Hepatic stellate cell (primary cell): ENCODE data around the gene MACROD1.

ENCODE experiments used
- DNase-seq: peaks from one replicate; pipeline ENCODE4 v3.0.0; 2011; ENCODE audit warnings: low spot score

MACROD1 gene

DNA sequence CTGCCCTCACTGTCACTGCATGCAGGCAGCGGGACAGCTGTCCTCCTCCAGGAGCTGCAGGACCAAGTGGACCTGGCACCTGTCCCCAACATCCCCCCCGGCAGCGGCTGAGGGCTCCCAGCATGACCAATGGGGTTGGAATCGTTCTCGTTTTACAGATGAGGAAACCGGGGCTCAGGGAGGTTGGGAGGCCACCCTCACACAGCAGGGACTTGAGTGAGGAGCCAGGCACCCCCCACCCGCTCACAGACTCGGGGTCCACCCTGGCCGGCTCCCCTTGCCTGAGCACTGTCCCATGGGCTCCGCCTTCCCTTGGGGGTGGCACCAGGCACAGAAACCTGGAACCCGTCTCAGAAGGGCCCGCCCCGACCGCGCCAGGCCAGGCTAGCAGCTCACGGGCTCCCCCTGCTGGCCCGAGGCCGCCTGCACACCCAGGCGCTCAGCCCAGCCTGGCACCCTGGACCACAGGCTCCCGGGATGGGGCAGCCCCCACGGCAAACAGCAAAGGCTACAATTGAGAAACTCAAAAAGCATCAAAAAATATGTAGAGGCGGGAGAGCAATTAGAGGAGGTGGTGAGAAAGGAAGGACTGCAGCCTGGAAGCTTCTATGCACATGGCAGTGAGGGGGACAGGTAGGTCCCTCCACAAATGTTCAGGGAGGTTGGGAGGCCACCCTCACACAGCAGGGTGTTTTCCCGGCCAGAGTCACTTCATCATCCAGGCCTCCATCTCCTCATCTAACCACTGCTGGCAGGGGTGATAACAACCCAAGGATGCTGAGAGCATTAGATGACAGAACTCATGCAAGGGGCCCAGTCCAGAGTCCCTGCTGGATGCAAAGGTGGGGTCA, 12.8 kb downstream of the MACROD1 start:
- peak; percentile 95 for DNase-seq

DNA sequence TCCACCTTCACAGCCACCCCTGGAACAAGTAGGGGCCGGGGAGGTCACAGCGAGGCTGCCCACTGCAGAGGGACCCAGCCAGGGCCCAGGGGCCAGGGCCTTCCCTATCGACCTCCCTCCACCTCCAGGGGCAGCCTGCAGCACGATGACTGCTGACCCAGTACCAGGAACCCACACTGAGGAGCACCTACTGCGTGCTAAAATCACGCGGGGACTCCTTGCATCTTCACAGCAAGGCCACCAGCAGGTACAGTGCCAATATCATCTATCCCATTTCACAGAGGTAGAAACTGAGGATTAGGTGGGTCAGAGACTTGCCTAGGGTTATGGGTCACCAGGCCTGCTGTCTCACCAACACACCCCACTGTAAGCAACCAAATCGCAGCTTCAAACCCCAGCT, 14.6 kb downstream of the MACROD1 start:
- DNase-seq: no peak

DNA sequence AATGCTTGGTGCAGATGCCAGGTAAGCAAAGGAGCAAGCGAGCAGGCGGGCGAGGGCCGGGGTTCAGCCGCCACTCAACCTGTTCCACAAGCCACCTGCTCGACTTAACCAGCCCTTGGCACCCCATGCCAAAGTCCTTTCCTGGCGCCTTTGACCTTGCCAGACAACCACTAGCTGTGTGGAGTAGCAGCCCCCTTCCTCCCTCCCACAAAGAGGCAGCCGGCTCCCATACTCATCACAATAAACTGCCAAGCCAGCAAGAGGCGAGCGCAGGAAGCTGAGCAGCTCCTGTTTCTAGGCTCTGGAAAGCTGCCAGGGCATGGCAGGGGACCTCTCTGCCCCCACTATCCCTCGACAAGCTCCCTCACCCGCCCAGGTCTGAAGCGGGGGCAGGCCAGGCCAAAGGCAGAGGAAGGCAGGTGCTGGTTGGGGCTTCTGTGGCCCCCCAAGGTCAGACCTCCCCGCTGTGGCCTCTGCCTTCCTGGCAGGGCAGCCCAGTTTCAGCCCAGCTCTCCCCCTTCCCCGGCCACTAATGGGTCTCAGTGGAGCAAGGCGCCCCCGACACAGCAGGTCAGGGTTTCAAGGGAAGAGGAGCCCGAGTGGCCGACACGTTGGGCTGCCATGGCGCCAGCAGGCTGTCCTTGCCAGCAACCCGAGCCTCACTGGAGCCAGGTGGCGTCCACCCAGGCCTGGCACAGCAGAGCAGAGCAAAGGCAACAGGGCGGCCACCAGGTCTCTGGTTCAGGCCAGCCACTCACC, 15.3 kb downstream of the MACROD1 start:
- DNase-seq: no peak

DNA sequence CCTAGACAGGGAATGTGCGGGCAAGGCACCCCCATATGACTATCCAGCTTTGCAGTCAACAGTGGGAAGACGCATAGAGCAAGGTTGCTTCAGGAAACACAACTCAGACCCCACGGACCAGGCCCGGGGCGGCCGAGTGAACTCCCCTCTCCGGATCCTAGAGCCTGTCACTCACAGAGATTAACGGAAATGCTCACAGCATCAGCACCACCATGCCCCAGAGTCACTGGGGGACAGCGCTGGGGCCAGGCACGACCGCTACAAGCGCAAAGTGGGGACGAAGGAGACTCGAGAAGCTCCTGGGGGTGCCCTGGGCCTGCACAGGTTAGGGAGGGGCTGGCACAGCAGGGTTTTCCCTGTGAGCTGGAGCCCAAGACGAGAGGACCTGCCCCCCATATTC, 15.9 kb downstream of the MACROD1 start:
- no peak for DNase-seq

DNA sequence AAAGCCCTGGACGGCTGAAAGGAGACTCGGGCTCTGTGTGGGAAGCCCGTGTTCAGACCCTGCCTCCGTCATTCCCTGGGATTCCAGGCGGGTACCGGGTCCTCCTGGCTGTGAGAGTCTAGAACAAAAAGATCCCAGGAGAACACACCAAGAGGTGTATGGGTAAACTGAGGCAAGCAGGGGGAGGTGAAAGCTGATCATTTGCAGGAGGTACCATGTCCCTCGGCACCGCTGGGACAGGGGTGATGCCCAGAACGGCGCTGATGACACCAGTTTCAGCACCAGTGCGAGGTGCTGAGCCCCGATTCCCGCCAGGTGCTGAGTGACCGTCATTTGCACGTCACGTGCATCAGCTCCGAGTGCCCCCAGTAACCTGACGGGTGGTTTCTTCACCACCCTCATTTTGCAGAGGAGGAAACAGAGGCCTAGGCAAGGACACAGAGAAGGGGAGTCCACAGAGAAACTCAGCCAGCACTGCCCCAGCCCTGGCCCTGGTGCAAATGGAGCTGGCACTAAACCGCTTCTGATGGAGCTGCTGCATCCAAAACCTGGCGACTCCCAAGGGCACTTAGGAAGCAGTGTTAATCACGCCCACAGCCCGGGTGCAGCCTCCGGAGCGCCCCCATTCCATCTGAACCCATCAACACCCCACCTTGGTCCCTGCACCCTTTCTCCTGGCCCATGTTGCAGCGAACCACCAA, 16.8 kb downstream of the MACROD1 start:
- DNase-seq: no peak

DNA sequence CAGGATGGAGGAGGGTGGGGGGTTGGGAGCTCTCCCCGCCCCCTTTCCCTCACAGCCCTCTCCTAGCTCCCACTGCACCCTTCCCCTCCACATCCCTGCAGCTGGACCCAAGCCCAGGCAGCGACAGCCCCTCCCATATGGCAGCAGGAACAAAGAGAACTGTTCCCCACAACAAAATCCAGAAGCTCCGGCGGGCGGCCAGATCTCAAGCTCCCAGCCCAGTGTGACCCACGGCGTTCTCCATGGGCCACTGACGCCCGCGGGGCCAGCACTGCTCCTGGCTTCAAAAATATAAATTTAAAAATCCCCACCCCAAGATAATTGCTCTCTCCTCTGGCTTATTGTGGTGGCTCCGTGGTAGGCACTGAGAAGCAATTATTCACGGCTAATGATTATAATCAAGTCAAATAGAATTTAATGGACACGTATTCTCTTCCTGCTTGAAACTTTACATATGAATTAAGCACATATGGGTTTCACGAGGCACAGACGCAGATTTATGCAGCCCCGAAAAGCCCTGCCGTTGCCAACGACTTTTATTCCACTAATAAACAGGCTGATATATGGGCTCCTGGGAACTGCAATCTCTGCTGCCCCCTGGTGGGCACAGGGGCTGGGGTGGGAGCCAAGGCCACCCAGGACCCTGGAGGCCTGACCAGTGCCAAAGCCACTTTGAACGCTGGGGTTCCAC, 17.5 kb downstream of the MACROD1 start:
- DNase-seq: peak; percentile 90

DNA sequence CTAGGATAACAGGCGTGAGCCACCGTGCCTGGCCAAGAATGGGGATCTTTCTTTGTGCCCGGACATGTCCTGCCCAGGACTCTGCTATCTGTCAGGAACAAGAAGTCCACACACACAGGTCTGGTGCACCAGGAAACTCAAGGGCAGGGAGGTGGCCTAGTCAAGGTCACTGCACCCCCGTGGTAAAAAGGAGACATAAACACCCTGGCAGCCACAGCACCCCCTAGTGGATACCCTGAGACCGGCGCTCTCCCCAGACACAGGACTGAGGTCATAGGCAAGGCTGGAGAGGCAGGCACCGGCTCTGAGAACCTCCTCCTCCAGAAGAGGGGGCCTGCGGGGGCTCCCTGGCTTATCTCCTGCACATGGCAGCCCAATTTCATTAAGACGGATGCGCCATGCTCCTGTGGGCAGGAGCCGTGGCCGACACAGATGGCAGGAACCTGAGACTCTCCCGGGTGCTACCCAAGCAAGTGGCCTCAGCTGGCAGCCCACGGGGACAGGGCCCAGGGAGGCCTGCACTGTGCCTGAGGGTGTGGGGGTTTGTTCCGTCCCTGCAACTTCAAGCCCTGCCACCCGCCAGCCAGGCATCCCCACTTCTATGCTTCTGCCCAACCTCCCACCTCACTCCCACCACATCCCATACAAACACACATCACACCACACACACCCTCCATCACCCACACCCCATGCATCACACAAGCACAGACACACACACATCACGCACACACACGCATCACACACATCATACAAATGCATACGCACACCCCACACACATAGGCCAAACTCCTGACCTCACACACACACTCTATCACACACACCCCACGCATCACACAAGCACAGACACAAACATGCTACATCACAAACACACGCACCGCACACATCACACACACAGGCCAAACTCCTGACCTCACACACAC, 19.6 kb downstream of the MACROD1 start:
- peak; percentile 70 for DNase-seq

DNA sequence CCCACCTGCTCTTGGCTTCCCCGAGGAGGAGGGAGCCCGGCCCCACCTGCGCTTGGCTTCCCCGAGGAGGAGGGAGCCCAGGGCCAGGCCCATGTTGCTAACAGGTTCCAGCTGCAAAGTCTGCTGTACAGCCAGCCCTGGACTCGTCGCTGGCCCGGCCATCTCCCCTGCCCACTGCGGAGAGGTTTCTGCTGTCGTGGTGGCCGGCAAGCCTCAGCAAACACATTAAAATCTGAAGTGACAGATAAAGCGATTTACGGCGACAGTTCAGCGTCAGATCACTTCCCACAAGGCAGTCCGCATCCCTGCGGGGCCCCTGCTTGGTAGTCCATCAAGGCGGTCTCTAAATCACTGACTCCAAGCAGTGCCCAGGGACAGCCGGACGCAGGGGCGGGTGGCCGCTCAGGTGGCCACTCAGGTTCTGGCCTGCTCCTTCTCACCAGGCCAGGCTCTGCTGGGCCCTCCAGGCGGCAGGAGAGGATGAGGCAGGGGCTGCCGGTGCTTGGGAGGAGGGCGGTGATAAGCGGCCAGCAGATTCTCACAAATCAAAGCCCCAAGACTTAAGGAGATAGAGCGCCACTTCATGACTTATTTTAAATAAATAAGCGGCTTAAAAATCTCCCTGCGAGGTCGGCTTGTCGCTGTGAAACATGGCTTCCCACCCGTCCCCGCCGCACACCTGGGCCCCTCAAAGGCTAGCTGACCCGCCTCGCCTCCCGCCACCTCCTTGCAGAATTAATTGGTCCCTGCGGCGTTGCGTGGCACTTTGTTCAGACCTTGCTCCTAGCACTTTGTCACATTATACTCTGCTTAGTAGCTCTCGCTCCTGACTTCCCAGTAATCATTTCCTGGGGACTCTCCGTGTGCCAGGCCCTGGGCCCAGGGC, 21.1 kb downstream of the MACROD1 start:
- no peak for DNase-seq

DNA sequence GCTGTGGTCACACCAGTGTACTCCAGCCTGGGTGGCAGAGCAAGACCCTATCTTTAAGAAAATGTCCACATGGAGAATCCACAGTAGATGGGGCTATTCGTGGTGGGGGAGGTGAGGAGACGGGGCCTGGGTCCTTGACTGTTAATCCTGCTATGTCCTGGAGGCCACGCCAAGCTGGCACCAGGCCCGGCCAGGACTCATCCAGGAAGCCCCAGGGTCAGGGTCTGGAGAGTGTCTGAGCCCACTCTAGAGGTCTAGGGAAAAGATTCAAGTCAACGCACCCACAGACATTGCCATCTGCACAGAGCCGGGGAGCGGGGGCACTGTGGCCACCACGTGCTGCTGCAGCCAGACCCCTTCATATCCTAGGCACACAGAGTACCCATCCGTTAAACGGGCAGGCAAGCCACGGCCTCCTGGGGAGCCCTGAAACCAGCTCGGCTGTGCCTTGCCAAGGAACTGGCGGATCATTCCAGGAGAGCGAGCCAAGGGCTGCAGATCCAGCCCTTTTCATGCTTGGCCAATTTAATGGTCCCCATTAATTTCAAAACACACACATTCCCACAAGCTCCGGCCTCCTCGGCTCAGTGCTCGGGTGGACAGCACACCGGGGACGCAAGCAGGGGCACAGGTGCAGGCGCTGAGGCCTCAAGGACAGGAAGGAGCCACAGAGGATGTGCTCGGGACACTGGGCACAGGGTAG, 24.7 kb downstream of the MACROD1 start:
- DNase-seq: no peak

DNA sequence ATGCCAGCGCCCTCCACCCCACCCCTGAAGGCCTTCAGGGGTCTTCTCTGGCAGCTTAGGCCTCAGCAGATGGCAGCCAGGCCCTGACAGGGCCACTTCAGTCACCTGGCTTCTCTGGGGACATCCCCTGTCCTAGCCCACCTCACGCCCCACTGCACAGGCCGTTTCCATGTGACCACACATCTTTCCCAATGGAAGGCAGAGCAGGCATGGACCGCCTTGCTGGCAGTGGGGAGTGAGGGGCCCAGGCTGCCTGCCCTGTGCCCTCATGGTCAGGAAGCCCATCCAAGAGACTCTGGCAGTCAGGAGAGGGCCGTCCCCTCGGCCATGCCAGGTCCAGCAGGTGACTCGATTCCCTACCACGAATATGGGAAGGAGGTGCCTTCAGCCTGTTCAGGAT, 25.8 kb downstream of the MACROD1 start:
- DNase-seq: no peak

DNA sequence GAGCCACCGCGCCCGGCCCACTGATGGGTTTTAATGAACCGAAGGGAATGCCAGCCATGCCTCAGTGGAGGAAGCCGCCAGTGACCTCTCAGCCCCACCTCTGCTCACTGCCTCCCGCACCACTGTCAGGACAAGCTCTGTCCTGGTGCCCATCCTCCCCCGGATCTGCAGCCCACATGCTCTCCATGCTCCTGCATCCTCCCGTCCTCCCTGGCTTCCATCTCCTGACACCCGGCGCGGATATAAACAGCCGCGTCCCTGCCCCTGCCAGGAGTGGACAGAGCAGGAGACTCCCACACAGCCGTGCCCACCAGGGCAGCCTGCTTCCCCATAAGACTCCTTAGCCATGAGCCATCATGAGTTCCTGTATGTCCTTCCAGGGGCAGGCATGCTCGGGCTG, 26.9 kb downstream of the MACROD1 start:
- no peak for DNase-seq

DNA sequence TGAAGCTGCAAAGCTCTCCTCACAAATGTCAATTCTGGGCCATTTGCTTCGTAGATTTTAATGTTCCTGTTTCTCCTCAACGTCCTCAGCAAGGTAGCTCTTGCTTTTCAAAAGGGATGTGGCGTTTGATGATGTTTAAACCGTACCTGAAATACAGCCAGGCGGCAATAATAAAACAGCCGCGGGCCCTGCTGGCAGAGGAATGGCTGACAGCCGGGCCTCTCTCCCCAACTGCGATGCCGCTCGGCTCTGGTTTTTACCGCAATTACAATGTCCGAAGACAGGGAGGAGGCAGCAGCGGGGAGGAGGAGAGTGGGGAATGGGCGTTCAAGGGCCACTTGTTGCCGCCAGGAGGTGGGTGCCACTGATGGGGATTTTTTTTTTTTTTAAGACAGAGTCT, 27.5 kb downstream of the MACROD1 start:
- no peak for DNase-seq

DNA sequence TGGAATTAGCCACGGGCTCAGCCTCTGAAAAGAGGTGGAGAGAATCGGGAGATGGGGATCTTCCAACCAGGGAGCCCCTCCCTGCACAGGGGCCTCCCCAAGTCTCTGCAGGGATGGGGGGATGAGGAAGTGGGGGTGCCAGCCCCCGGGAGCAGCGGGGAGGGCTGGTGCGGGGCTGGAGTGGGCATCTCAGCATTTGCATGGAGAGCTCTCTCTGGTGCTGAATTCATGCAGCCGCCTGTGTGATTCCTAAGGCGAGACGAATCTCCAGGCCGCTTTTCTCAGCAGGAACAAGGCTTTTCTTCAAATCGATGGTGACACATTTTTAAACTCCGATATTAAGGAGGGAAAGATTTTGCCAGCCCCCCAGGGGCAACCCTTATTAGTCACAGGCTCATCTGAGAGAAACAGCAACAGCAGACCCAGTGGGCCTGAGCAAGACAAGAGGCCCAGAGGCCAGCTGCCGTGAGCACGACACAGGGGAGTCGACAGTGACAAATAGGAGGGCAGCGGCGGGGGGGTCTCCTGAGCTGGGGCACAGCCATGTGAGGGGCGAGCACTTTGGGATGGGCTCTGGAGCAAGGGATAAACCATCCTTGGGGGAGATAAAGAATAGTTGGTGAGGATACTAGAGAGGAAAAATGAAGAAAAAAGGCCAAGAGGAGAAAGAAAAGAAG, 29.0 kb downstream of the MACROD1 start:
- DNase-seq: no peak

DNA sequence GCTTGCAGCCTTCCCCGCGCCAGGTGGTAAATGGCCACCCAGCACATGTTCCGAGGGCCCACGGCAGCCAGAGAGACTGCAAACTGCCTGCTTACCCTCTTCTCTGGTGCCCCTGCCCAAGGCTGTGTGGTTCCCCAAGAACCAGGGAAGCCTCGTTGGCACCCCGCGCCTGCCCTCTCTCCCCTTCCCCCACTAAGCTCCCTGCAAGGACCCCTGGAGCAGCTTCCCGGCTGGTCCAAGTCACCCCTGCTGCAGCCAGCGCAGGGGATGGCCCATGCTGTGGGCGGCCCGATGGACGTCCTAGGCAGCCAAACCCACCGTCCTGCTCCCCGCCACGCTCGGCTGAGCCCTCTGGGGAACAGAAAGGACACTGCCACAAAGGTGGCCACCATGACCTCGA, 30.2 kb downstream of the MACROD1 start:
- no peak for DNase-seq

DNA sequence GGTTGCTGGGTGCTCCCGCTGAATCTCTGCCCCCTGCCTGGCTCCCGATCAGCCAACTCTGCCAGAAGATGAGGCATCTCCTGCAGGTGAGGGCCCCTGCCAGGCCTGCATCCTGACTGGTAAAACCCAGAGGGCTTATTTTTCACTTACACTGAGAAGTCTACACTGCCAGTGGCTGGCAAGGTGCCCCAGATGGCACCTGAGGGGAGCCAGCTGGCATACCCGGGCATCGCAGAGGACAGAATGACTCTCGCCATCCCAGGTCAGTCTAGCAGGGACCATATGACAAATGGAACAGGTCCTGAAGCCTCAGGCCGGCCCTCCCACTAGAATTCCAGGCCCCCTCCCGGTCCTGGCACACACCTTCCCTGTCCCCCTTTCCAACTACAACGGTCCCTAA, 30.9 kb downstream of the MACROD1 start:
- DNase-seq: no peak

DNA sequence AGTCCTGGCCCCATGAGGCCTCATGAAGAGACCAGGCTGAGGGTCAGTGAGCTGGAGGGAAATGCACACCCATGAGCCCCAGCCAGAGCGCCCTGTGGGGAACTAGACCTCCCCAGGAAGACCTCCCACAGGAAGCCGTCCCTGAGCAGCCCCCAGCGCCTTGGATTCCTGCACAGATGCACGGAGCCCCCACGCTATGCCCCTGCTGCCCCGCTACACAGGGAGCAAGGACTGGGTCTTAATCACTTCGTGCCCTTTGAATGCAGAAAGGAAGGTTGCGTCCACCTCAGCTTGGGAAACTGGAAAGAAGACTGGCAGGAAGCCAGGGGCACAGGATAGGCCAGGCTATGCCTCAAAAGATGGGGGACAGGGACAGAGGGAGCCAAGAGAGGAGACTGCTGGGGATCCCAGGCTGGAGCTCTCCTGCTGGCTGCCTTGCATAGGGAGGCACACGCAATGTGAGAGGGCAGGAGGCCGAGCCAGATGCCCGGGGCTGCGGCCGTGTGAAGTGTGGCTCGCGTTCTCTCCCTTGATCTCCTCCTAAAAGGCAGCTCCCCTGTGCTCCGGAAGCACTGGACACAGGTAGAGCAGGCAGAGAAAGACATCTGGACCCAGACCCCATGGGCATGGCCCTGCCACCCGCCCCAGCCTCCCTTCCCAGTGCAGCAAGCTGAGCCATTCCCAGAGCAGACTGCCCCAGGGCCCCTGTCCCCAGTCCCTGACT, 32.8 kb downstream of the MACROD1 start:
- DNase-seq: no peak

DNA sequence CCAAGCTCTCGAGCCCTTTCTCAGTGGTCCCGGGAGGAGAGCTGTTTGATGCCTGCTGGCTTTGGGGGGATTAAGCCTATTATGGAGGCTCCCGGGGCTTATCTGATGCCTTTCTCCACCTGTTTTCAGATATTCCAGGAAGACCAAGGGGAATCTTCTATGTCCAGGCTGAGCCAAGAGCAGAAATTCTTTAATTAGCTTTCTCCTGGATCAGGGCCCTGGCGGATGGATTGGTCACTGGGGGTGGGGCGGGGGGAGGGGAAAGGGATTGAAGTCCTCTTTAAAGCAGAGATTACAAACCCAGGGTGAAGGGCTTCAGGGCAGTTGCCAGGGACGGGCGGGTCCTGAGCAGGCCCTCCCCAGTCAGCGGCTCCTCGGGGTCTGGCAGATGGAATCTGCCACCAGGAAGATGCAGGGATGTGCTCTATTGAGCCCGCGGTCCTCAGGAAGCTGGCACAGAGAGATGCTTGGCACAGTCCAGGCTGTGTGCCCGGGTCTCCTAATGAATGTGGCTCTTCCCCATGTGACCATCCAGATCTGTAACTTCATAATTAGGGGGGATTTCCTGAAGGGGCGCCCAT, 33.6 kb downstream of the MACROD1 start:
- no peak for DNase-seq

DNA sequence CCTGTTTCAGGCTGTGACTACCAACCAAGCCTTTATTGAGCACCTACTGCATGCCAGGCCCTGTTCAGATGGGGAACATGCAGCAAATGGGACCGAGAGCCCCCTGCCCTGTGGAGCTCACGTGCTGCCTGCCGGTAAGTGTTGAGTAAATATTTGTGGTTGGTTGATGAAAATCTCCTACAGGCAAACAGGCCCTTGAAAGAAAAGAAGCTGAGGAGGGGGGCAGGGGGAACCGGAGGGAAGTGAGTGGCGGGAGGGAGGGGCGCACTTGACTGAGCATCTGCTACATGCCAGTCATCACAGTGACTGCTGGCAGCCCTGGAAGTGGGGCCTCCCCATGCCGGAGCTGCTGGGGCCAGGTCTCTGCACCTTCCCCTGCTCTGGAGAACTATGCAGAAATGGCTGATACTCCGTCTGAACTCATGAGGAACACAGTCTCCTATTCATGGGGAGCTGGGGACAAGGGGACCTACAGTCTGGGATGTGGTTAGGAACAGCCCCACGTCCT, 34.2 kb downstream of the MACROD1 start:
- DNase-seq: no peak
